Ishikawa (cell line): ENCODE measurements around the gene KRT7.

ENCODE experiments used
- CEBPB ChIP-seq: IDR thresholded peaks from 2 replicates; pipeline ENCODE4 v1.6.1; 2012
- CREB1 ChIP-seq: IDR thresholded peaks from 2 replicates; pipeline ENCODE4 v1.6.1; 2012; ENCODE audit warnings: low read depth
- EGR1 ChIP-seq: IDR thresholded peaks from 2 replicates; pipeline ENCODE4 v1.6.1; 2012
- EP300 ChIP-seq: IDR thresholded peaks from 2 replicates; pipeline ENCODE4 v1.6.1; 2012; ENCODE audit warnings: borderline replicate concordance
- FOXM1 ChIP-seq: IDR thresholded peaks from 2 replicates; pipeline ENCODE4 v1.6.1; 2012; ENCODE audit warnings: low read depth, borderline replicate concordance
- MAX ChIP-seq: IDR thresholded peaks from 2 replicates; pipeline ENCODE4 v1.6.1; 2012
- NFIC ChIP-seq: IDR thresholded peaks from 2 replicates; pipeline ENCODE4 v1.6.1; 2012
- RAD21 ChIP-seq: IDR thresholded peaks from 2 replicates; pipeline ENCODE4 v1.6.1; 2012; ENCODE audit warnings: low read depth
- REST ChIP-seq: IDR thresholded peaks from 2 replicates; pipeline ENCODE4 v1.6.1; 2012; ENCODE audit warnings: low read depth, mild to moderate bottlenecking
- TAF1 ChIP-seq: IDR thresholded peaks from 2 replicates; pipeline ENCODE4 v1.6.1; 2012; ENCODE audit warnings: low read depth, mild to moderate bottlenecking
- TCF12 ChIP-seq: IDR thresholded peaks from 2 replicates; pipeline ENCODE4 v1.6.1; 2012; ENCODE audit warnings: low read depth
- TEAD4 ChIP-seq: IDR thresholded peaks from 2 replicates; pipeline ENCODE4 v1.6.1; 2012
- YY1 ChIP-seq: IDR thresholded peaks from 2 replicates; pipeline ENCODE4 v1.6.1; 2012; ENCODE audit warnings: low read depth
- ZBTB7A ChIP-seq: IDR thresholded peaks from 2 replicates; pipeline ENCODE4 v1.6.1; 2012; ENCODE audit warnings: low read depth
- TF ChIP-seq, protein P1 (sequence below): IDR thresholded peaks from 2 replicates; pipeline ENCODE4 v1.6.1; 2012

Gene KRT7

GRCh38 chr12:52284562-52285171 is 51.6 kb downstream of the KRT7 start:
- TF ChIP-seq EGR1 (no peak), NFIC (no peak), REST (no peak), FOXM1 (no peak), TCF12 (no peak), ZBTB7A (no peak), RAD21 (no peak), CEBPB (no peak), YY1 (no peak), EP300 (no peak)

DNA sequence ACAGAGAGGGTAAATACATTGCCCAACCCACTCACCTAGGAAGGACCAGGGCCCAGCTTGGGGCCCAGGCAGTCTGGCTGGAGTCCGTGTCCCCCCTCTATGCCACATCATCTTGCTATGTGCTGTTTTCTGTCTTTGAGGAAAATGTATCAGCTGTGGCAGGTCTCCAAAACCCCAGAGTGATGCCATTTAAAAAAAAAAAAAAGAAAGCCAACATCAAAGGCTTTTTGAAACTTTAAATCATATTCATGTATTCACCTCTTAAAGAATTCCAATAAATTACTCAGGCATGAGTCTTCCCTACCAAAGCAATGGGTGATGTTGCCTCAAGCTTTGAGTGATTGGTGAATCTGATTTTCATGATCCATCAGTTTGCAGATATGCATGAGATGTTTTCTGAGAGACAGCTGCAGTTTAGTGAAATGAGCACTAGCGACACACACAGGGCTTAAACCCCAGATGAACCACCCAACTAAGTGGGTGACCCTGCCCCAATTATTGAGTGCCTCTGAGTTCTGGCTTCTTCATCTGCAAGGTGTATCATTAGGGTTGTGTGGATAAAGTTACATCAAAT is 52.2 kb downstream of the KRT7 start:
- TF ChIP-seq TAF1 (no peak), NFIC (peak; percentile 47; the same call in 1 of the 2 replicates), TEAD4 (0 out of 2 replicates have a peak, but pooled peaks have one; percentile 24), EP300 (peak; percentile 58; the same call in 1 of the 2 replicates), CREB1 (0 out of 2 replicates have a peak, but pooled peaks have one; percentile 6)

GRCh38 chr12:52285851-52286530 is 52.9 kb downstream of the KRT7 start:
- TF ChIP-seq YY1 = no peak
- TF ChIP-seq RAD21 = no peak
- TF ChIP-seq MAX = no peak
- TF ChIP-seq NFIC = no peak
- no peak for TF ChIP-seq TCF12
- TF ChIP-seq TAF1 = no peak
- TF ChIP-seq CEBPB = no peak
- no peak for TF ChIP-seq FOXM1
- TF ChIP-seq, protein P1, sequence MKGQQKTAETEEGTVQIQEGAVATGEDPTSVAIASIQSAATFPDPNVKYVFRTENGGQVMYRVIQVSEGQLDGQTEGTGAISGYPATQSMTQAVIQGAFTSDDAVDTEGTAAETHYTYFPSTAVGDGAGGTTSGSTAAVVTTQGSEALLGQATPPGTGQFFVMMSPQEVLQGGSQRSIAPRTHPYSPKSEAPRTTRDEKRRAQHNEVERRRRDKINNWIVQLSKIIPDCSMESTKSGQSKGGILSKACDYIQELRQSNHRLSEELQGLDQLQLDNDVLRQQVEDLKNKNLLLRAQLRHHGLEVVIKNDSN = no peak
- TF ChIP-seq EGR1 = no peak
- no peak for TF ChIP-seq TEAD4
- no peak; the same call in 1 of the 2 replicates for TF ChIP-seq ZBTB7A
- TF ChIP-seq CREB1 = no peak
- no peak for TF ChIP-seq EP300
- TF ChIP-seq REST = no peak

GRCh38 chr12:52286857-52287785 is 54.1 kb downstream of the KRT7 start:
- TF ChIP-seq RAD21 = peak; percentile 20; the same call in 1 of the 2 replicates

- TF ChIP-seq TAF1 (no peak), TCF12 (no peak), TEAD4 (no peak), CREB1 (no peak), EP300 (no peak), EGR1 (no peak), RAD21 (no peak), FOXM1 (no peak), CEBPB (no peak), NFIC (no peak), YY1 (no peak), ZBTB7A (no peak), MAX (no peak), REST (no peak)
- TF ChIP-seq, protein P1 = no peak
Observed at GRCh38 chr12:52291267-52291935, 58.4 kb downstream of the KRT7 start, which contains the start of gene KRT81. KRT81 (minus strand) TSS chr12:52291534; CDS start chr12:52291465, 69 bp downstream.
